ENCODE results near the gene ZDHHC7.

The ZDHHC7 gene

DNA sequence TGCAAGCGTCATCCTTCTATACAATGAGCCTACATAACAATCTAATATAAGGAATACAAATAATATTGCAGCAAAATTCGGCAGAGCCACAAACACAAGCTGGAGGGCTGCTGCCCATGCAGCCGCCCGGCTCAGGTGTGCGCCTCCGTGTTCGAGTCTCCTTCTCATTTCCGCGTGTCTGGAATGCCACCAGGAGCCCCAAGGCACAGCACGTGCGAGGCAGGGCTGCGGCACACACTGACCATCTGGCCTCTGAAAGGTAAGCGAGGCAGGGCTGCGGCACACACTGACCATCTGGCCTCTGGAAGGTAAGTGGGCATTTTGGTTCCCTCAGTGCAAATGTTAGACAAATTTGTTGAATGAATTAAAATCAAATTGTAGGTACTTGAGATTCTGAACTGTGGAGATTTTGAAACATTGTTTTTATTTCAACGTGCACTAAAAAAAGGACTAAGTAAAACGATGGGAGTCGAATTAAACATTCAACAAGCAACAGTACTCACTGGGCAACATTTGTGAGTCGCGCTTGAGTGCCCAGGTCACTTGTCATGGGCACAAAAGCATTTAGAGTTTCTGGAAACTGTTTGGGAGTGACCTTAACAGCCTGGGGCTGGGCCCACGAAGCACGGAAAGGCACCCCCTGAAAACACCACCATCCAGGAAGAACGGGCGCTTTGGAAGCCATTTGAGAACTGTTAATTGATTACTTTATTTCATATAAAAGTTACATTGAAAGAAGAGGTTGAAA lies 37.4 kb downstream of the ZDHHC7 start:
- no peak overlapping the region for H3K4me3 ChIP-seq (ENCODE audit: low read length)
- no peak for DNase-seq (ENCODE audit: low read depth)
- TF ChIP-seq, protein P1, sequence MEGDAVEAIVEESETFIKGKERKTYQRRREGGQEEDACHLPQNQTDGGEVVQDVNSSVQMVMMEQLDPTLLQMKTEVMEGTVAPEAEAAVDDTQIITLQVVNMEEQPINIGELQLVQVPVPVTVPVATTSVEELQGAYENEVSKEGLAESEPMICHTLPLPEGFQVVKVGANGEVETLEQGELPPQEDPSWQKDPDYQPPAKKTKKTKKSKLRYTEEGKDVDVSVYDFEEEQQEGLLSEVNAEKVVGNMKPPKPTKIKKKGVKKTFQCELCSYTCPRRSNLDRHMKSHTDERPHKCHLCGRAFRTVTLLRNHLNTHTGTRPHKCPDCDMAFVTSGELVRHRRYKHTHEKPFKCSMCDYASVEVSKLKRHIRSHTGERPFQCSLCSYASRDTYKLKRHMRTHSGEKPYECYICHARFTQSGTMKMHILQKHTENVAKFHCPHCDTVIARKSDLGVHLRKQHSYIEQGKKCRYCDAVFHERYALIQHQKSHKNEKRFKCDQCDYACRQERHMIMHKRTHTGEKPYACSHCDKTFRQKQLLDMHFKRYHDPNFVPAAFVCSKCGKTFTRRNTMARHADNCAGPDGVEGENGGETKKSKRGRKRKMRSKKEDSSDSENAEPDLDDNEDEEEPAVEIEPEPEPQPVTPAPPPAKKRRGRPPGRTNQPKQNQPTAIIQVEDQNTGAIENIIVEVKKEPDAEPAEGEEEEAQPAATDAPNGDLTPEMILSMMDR (IDR thresholded peaks at IDR 0.05; ENCODE audit: insufficient read depth, low read depth, low read length, missing control alignments), result no peak

DNA sequence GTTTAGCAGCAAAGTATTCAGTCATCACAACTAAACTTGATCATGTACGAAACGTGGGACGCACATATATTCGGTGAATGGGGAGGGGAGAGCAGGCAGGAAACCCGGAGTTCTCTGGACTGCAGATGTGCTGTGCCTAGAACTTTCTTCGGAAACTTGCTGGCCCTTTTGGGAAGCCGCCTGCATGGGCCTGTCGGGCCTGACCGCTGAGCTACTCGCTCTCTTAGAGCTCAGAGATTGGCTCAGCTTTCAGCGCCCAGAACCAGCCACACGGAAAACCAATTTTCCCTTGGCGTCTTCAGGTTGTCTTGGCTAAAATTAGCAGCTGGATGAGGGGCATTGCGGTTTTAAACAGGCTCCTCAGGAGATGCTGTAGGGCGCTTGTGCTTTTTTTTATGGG lies 38.1 kb downstream of the ZDHHC7 start:
- no peak for DNase-seq (ENCODE audit: low read depth)

DNA sequence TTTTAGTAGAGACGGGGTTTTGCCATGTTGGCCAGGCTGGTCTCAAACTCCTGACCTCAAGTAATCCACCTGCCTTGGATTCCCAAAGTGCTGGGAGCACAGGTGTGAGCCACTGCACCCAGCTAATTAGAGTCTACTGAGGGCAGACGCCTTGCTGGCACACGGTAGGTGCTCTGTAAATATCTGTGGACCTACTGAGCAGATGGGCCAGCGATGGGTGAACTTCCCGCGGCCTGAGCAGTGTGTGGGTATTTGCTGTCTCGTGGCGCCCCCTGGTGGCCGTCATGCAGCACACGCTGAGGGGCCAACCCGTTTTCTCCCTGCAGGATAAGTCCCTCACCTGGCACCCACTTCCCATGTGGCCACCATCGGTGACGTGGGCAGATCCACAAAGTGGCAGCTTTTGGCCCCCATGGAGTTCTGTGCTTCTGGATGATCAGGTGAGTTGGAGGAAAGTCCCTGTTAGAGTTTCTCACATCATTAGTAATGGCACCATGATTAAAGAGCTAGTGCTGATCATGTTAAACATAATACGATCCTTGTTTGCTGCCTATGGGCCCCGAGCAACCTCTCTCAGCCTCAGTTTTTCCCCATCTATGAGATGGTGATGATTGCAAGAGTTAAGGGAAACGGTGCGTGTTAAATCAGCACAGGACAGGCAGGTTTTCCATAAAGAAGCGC lies 40.7 kb downstream of the ZDHHC7 start:
- H3K4me3 ChIP-seq (ENCODE audit: low read length), result no peak overlapping the region
- DNase-seq (ENCODE audit: low read depth), result peak; percentile 83
- TF ChIP-seq, protein P1 (IDR thresholded peaks at IDR 0.05; ENCODE audit: insufficient read depth, low read depth, low read length, missing control alignments), result peak; percentile 81

More for the DNA sequence above, 38.1 kb downstream of the ZDHHC7 start:
- TF ChIP-seq, protein P1 (IDR thresholded peaks at IDR 0.05; ENCODE audit: insufficient read depth, low read depth, low read length, missing control alignments), result no peak
- H3K4me3 ChIP-seq (ENCODE audit: low read length), result no peak overlapping the region

DNA sequence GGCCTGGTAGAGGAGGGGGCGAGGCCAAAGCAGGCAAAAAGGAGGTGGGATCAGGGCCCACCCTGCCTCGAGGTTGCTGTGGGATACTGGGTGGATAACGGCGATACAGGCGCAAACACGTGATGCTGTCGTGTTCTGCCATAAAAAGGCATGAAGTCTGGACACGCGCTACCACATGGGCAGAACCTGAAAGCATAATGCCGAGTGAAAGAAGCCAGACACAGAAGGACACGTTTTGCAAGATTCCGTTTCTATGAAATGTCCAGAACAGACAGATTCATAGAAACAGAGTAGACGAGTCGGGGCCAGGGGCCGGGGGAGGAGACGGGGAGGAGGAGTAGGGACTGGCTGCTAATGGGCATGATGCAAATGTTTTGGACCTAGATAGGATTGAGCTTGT lies 43.5 kb downstream of the ZDHHC7 start:
- H3K4me3 ChIP-seq (ENCODE audit: low read length), result no peak overlapping the region
- TF ChIP-seq, protein P1 (IDR thresholded peaks at IDR 0.05; ENCODE audit: insufficient read depth, low read depth, low read length, missing control alignments), result no peak
- peak; percentile 68 for DNase-seq (ENCODE audit: low read depth)

DNA sequence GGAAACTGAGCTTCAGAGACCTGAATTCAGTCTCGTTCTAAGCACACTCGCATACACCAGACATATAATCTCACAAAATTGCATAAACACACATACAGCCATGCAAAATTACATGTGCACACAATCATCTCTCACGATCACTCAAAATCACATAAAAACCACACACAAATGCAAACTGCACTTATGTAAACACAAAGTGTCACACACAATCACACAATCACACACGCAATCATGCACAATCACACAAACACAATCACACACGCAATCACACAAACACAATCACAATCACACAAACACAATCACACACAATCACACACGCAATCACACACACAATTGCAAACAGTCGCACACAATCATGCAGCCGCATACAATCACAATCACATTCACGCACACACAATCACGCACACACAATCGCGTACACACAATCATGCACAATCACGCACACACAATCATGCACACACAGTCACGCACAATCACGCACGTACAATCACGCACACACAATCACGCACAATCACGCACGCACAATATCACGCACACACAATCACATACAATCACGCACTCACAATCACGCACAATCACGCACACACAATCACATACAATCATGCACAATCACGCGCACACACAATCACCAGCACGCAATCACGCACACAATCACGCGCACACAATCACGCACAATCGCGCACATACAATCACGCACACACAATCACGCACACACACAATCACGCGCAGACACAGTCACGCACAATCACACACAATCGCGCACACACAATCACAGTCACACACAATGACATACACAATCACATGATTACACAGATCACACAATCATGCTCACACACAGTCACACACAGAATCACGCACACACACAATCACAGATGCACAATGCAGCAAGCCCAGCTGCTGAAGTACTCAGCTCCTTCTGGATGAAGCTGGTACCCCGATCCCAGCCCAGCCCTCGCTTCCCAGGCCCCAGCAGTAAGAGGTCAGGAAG lies 45.6 kb downstream of the ZDHHC7 start:
- TF ChIP-seq, protein P1 (IDR thresholded peaks at IDR 0.05; ENCODE audit: insufficient read depth, low read depth, low read length, missing control alignments), result no peak
- no peak overlapping the region for H3K4me3 ChIP-seq (ENCODE audit: low read length)
- no peak for DNase-seq (ENCODE audit: low read depth)

DNA sequence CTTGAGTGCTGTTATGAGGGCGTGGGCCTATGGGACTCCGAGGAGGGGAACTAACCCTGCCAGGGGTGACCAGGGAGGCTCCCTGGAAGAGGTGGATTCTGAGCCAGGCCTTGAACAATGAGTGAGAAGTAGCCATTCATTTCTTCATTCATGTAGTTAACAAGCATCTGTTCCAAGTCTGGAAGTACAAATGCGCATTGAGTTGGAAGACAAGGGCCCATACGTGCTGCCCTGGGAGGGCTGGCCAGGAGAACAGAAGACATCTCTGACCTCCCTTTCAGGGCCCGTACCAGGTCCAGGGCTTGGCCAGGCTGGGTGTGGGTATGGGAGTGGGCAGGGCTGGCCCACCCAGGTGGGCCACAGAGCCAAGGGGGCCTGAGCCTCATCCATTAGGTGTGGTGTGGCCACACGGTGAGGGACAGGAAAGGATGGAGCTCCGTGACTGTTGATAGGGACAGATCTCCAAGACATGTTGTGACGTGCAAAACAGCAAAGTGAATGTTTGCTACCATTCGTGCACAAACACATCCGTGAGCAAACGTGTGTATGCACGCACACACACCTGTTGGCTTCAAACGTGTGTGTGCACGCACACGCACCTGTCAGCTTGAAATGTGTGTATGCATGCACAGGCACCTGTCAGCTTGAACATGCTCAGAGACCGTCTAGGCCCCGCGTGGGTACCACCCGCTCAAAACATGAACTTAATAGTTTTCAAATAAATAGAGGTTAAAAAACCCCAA lies 46.8 kb downstream of the ZDHHC7 start:
- H3K4me3 ChIP-seq (ENCODE audit: low read length), result no peak overlapping the region
- peak; percentile 49 for DNase-seq (ENCODE audit: low read depth)
- TF ChIP-seq, protein P1 (IDR thresholded peaks at IDR 0.05; ENCODE audit: insufficient read depth, low read depth, low read length, missing control alignments), result no peak

Measured in epithelial cell of esophagus (primary cell).